Limb (tissue), 2 donors: ENCODE results near the gene ATXN1.

Source experiments
- DNase-seq, 2 donors: peaks; one replicate each; pipeline ENCODE4 v3.0.0-alpha.2; 2016; ENCODE audit errors: extremely low spot score in 2 of 2

ATXN1 gene

GRCh38 chr6:16679050-16679449 is 82.2 kb downstream of the ATXN1 start:
- DNase-seq: no peak

GRCh38 chr6:16677458-16677857 is 83.8 kb downstream of the ATXN1 start:
- DNase-seq: no peak

- no peak for DNase-seq
Measured at GRCh38 chr6:16676978-16677377, 84.3 kb downstream of the ATXN1 start.

GRCh38 chr6:16676376-16676775 is 84.9 kb downstream of the ATXN1 start:
- no peak for DNase-seq

GRCh38 chr6:16674801-16675392 is 86.4 kb downstream of the ATXN1 start:
- DNase-seq: no peak

- DNase-seq: no peak
Measured at GRCh38 chr6:16673011-16673797, 88.1 kb downstream of the ATXN1 start.

- no peak for DNase-seq
Measured at GRCh38 chr6:16671302-16672289, 89.7 kb downstream of the ATXN1 start.

GRCh38 chr6:16670617-16671051 is 90.6 kb downstream of the ATXN1 start:
- DNase-seq: no peak

- DNase-seq: no peak
Measured at GRCh38 chr6:16670183-16670582, 91.1 kb downstream of the ATXN1 start.

GRCh38 chr6:16669227-16669626 is 92.0 kb downstream of the ATXN1 start:
- DNase-seq: no peak

GRCh38 chr6:16667509-16667908 is 93.8 kb downstream of the ATXN1 start:
- no peak for DNase-seq

- DNase-seq: no peak
Measured at GRCh38 chr6:16665992-16666391, 95.3 kb downstream of the ATXN1 start.

GRCh38 chr6:16665182-16665581 is 96.1 kb downstream of the ATXN1 start:
- DNase-seq: no peak

- DNase-seq: no peak
Measured at GRCh38 chr6:16663901-16664300, 97.4 kb downstream of the ATXN1 start.

GRCh38 chr6:16660157-16660497 is 101.1 kb downstream of the ATXN1 start:
- no peak for DNase-seq

GRCh38 chr6:16659466-16660156 is 101.6 kb downstream of the ATXN1 start:
- no peak for DNase-seq

GRCh38 chr6:16658348-16659034 is 102.8 kb downstream of the ATXN1 start:
- no peak for DNase-seq

- no peak for DNase-seq
Measured at GRCh38 chr6:16657768-16658167, 103.5 kb downstream of the ATXN1 start.

GRCh38 chr6:16656451-16656850 is 104.8 kb downstream of the ATXN1 start:
- DNase-seq: no peak

- DNase-seq: no peak
Measured at GRCh38 chr6:16654701-16655100, 106.6 kb downstream of the ATXN1 start.

GRCh38 chr6:16653226-16653625 is 108.0 kb downstream of the ATXN1 start:
- no peak for DNase-seq
